Occipital lobe (tissue), 2 donors: ENCODE data around the gene PGAP6. TPM values are rescaled to one million over a fixed set of nuclear protein-coding genes. Genes with fewer than 3 reads are reported as not detected.
A peak's percentile ranks its signal among the peaks of the same experiment; 100 is the strongest.
"Not testable (repeated sequence)": the region's sequence is repeated elsewhere in the genome, so short reads cannot be mapped to it uniquely, and the experiment has no call there.

ENCODE experiments used
- DNase-seq: peaks from one replicate; lab custom pipeline; 2025; lab: John Stamatoyannopoulos, UW
- total RNA-seq: library from RNA; depleted of rRNA; stranded (reverse); fragments of >200 nt; gene quantifications from one replicate; pipeline ENCODE4 v1.2.3, GENCODE V29; 2014

Gene PGAP6, protein sequence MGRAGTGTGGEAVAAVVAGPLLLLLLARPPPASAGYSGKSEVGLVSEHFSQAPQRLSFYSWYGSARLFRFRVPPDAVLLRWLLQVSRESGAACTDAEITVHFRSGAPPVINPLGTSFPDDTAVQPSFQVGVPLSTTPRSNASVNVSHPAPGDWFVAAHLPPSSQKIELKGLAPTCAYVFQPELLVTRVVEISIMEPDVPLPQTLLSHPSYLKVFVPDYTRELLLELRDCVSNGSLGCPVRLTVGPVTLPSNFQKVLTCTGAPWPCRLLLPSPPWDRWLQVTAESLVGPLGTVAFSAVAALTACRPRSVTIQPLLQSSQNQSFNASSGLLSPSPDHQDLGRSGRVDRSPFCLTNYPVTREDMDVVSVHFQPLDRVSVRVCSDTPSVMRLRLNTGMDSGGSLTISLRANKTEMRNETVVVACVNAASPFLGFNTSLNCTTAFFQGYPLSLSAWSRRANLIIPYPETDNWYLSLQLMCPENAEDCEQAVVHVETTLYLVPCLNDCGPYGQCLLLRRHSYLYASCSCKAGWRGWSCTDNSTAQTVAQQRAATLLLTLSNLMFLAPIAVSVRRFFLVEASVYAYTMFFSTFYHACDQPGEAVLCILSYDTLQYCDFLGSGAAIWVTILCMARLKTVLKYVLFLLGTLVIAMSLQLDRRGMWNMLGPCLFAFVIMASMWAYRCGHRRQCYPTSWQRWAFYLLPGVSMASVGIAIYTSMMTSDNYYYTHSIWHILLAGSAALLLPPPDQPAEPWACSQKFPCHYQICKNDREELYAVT
- 14.3 TPM for total RNA-seq

DNA sequence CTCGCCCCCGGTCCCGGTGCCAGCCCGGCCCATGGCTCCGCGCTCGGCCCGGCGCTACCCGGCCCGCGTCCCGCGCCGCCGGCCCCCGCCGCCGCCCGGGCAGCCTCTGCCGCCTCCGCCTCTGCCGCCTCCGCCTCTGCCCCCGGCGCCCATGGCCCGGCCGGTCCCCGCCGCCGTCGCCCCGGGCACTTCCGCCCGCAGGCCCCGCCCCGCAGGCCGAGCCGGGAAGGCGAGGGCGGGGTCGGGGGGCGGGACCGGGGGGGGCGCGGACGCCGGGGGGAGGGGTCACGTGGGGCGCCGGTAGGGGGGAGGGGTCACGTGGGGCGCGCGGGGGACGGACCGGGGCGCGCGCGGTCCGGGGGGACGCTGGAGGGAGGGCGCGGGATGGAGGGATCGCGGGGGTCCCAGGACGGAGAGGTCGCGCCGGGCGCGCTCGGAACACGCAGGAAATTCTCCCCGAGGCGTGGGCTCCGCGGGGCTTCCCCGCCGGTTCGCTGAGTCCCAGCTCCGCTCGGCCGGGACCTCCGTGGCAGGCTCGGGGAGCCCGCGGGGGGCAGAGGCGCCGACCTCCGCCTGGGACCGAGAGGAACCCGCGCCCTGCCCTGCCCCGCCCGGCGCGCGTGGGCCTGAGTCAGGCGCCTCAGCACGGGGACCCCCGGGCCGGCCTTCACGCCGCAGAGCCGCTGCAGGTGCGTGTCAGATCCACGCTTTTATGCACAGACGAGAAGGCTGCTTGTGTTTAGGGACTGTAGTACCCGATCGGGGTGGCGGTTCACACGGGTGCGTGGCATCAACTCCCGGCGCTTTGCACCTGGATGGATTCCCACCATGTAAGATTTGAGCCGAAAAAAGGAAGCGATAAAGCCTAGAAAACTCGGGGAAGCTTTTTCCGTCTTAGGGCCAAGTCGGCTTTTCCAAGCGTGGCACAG lies at the start of gene PGAP6:
Gene PGAP6 (minus strand): TSS at position 190 of the 929 bp plus-strand sequence. CDS start 157 bp downstream, at position 33.
- peak; percentile 43 for DNase-seq

DNA sequence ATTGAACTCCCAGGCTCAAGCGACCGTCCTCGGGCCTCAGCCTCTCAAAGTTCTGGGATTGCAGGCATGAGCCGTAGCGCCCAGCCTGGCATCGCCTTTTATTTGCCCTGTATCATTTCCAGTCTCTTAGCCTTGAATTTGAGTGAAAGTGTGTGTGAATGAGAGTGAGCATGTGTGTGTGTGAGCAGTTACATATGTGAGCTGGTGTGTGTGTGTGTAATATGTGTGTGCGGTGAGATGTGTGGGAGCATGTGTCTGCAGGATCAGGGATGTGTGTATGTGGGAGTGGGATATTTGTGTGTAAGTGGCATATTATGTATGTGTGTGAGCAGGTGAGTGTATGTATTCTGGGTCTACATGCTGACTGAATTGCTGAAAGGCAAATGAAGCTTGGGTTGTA lies 49.1 kb upstream of the PGAP6 start:
- DNase-seq = no peak

DNA sequence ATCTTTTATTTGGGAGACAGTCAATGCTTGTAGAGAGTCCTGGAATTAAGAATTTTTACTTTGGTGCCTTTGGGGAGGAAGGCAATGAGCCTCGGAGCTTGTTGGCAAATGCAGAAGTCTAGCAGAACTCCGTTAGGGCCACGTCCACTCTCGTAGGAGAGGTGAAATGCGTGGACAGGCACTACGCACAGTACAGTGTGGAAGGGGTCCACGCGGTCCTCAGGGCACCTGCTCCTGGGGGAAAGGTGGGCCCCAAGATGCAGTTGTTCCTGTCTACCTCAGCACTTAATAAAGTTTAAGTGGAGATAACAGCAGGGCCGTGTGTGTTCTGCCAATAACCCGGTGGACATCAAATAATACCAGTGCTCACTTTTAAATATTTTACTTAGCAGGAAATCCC lies 45.5 kb upstream of the PGAP6 start:
- no peak for DNase-seq

DNA sequence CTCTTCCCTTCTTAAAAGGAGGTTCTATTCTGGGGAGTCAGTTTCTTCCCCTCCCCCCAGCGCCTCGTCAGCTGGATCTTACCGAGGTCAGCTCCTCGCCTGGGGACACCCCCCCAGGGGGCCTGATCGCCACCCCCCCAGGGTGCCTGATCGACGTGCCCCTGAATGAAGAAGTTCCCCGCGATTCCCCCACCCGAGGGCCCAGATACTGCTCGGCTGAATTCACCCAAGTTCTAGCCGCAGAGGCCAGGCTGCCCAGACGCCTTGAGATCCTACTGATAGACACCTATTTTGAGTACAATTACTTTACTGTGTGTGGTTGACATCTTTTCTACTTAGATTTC lies 45.1 kb upstream of the PGAP6 start:
- DNase-seq = no peak

DNA sequence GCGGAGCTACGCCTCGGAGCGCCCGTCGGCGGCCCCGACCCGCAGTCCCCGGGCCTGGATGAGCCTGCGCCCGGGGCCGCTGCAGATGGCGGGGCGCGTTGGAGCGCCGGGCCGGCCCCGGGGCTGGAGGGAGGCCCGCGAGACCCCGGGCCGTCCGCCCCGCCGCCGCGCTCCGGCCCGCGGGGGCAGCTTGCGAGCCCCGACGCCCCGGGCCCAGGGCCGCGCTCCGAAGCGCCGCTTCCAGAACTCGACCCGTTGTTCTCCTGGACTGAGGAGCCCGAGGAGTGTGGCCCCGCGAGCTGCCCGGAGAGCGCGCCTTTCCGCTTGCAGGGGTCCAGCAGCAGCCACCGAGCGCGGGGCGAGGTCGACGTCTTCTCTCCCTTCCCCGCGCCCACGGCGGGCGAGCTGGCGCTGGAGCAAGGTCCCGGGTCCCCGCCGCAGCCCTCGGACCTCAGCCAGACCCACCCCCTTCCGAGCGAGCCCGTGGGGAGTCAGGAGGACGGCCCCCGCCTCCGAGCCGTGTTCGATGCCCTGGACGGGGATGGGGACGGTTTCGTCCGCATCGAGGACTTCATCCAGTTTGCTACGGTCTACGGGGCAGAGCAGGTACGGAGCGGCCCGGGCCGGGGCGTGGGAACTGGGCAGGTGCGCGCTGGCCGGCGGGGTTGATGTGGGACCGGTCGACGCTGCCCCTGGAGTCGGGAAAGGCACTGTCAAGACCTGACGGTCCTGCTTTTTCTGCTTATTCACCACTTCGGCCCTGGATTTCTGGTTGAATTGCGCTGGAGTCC lies 44.5 kb upstream of the PGAP6 start:
- DNase-seq = no peak

DNA sequence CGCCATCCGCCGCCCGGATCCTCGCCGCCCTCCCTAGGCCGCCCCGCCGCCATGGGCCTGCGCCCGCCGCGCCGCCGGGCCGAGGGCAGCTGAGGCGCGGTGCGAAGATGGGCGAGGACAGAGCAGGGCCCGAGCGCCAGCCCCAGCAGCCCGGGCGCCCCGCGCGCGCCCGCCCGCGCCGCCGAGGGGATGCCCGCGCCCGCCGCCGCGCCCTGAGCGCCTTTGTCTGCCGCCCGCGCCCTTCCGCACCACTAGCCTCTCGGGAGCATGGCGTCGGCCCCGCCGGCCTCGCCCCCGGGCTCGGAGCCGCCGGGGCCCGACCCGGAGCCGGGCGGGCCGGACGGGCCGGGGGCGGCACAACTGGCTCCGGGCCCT lies 43.9 kb upstream of the PGAP6 start:
- DNase-seq = no peak

DNA sequence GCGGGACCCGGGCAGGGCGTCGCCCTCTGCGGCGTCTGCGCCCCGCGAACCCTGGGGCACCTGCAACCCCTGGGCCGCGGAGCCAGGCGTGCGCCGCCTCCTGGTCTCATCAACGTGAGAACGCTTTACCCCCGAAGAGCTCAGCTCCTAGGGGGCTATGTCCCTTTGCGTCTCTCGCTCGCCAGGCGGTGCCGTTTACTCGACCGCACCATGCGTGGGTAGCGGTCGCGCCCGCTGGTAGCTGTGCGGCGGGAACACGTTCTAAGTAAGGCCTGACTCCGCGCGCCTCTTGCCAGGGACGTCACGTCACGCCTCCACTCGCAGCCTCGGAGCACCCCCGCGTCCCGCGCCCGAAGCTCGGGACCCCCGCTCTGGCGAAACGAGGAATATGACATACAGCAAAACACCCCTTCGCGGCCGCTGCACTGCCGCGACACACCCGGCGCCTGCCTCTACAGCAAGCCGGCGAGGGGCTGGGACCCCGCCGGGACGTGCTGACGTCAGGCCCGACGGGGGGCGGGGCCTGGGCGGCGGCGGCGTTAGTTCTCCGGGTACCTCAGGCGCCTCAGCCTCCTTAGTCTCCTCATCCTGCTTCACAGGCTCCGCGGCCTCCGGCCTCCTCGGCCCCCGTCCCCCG lies 43.4 kb upstream of the PGAP6 start, which contains the start of gene RAB11FIP3:
Gene RAB11FIP3 (plus strand): TSS at position 568 of the 637 bp plus-strand sequence. CDS start 358 bp downstream, outside the sequence.
- peak; percentile 78 for DNase-seq

DNA sequence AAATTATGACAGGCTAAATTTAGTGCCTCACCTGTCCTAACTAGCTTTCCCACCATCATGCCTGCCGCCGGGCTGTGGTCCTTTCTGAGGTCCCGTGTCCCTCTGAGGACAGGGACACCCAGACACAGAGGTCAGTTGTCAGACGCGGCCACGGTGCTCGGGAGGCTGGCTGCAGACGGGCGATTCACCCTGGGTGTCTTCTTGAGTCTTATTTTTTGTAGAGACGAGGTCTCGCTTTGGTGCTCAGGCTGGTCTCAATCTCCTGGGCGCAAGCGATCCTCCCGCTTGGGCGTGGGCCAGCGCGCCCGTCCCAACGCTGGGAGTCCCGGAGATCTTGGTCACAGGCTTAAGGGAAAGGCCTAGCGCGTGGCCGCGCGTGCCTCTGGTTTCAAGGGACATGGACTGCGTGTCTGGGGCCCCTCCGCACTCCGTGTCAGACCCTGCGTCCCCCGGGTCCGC lies 42.9 kb upstream of the PGAP6 start:
- DNase-seq = no peak

DNA sequence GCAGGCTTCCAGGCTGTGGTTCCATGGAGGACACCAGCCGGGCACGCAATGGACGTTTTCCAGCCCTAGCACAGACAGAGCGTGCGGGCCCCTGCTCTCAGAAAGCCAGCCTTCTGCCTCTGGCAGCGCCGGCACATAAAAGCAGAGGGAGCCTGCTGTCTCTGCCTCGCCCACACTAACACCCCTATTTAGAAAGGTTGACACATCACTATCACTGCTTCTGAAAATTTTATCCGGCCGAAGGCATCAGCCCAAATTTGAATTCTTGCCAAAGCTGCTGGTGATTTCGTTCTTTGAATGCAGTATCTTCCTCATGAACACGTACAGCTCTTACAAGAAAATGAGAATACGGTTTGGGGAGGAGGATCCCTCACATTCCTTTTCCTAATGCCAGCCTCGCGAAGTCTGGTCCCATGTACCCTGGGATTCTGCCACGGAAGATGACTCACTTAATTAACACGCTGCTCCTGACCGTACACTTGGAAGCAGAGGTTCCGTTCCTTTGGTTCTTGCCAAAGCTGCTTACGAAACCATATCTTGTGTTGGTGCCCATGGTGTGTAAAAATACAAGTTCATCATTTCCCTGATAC lies 42.4 kb upstream of the PGAP6 start:
- peak; percentile 74 for DNase-seq

DNA sequence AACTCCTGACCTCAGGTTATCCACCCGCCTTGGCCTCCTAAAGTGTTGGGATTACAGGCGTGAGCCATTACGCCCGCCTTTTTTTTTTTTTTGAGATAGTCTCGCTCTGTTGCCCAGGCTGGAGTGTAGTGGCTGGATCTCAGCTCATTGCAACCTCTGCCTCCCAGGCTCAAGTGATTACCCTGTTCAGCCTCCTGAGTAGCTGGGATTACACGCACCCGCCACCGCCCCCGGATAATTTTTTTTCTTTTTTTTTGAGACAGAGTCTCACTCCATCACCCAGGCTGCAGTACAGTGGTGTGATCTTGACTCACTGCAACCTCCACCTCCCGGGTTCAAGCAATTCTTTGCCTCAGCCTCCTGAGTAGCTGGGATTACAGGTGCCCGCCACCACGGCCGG lies 40.4 kb upstream of the PGAP6 start:
- not testable (repeated sequence) for DNase-seq

DNA sequence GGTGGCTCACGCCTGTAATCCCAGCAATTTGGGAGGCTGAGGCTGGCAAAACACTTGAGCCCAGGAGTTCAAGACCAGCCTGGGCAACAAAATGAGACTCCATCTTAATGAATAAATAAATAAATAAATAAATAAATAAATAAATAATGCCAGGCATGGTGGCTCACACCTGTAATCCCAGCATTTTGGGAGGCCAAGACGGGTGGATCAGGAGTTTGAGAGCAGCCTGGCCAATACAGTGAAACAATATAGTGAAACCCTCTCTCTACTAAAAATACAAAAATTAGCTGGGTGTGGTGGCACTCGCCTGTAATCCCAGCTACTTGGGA lies 33.4 kb upstream of the PGAP6 start:
- DNase-seq = not testable (repeated sequence)

DNA sequence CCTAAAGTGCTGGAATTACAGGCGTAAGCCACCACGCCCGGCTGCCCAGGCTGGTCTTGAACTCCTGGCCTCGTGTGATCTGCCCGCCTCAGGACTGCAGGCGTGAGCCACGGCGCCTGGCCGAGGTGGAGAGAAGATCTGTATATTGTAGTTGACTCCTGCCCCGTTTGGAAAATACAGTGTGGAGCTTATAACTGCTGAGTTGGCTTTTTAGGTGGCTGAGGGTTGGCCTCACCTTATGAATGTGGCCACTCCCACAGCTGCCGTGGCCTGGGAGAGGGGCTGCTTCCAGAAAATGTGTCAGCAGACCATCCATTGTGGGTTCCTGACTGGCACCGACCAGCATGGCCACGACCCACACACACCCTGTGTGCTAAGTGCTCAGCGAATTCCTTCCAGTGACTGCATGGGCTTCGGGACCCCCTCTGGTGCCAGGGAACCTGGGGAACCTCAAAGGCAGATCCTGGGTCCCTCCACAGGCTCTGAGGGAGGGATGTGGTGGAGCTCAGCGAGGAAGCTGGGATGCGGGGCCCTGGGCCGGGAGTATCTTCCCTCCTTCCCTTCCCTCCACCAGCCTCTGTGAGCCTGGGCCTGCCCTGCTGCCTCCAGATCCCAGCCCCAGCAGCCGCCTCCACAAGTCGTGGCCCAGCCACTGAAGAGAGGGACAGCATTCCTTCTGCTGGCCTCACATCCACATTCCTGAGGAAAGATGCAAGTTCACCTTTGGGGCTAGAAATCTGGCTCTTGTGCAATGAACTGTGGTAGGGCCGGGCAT lies 32.8 kb upstream of the PGAP6 start:
- DNase-seq = no peak

DNA sequence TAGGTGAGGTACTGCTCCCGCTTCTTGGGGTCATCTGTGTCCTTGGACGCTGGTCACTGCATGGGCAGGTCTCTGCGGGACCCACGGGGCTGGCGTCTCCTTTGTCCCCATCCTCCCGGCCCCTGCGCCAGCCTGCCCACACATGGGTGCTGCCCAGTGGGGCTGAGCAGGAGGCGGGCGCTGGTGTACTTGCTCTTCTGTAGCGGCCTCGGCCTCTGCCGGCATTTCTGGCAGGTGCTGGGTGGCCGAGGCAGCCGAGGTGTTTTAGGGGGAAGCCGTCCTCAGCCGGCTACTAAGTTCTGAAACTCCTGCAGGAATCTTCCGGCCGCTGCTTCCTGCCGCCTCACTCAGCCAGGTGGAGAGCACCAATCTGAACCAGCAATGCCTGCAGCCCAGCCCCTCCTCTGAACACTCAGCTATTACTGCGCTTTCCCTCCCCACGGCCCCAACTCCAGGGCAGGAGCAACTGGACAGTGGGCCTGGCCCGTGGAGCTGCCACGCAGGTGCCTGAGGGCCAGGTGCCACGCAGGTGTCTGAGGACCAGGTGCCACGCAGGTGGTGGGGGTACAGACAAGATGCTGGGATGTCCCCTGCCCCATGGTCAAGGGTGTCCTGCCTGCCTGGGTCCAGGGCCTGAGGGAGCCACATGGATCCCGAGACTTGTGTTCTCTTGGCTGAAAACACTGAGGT lies 29.9 kb upstream of the PGAP6 start:
- no peak for DNase-seq

DNA sequence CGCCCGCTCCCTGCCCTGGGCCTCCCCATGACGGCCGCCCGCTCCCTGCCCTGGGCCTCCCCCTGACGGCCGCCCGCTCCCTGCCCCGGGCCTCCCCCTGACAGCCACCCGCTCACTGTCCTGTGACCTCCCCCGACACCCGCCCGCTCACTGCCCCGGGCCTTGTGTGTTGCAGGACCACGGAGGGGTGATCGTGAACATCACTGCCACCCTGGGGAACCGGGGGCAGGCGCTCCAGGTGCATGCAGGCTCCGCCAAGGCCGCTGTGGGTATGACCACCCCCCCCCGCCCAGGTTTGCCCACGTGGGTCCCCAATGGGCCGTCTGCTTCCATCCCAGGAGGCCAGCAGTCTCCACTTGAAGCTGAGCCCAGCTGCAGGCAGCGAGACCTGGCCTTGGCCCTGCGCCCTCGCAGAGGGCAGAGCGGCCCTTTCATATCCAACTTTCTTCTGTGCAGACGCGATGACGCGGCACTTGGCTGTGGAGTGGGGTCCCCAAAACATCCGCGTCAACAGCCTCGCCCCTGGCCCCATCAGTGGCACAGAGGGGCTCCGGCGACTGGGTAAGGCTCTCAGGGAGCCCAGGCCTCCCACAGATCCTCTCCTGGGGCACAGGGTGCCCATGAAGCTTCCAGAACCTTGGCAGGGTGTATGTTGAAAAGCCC lies 28.9 kb upstream of the PGAP6 start:
- DNase-seq = no peak

DNA sequence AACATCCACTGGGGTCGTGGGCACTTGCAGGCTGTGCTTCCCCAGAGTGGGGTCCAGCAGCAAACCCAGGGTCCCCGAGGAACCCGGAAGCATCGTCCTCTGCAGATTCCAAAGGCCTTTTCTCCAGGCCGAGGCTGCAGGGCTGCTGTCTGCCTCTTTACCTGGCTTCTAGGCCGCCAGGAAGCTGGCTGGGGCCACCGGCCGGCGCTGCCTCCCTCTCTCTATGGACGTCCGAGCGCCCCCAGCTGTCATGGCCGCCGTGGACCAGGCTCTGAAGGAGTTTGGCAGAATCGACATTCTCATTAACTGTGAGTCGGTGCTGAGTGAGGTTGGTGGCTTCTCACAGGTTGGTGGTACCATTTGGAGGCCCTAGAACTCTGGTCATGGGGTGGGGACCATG lies 25.5 kb upstream of the PGAP6 start:
- no peak for DNase-seq

DNA sequence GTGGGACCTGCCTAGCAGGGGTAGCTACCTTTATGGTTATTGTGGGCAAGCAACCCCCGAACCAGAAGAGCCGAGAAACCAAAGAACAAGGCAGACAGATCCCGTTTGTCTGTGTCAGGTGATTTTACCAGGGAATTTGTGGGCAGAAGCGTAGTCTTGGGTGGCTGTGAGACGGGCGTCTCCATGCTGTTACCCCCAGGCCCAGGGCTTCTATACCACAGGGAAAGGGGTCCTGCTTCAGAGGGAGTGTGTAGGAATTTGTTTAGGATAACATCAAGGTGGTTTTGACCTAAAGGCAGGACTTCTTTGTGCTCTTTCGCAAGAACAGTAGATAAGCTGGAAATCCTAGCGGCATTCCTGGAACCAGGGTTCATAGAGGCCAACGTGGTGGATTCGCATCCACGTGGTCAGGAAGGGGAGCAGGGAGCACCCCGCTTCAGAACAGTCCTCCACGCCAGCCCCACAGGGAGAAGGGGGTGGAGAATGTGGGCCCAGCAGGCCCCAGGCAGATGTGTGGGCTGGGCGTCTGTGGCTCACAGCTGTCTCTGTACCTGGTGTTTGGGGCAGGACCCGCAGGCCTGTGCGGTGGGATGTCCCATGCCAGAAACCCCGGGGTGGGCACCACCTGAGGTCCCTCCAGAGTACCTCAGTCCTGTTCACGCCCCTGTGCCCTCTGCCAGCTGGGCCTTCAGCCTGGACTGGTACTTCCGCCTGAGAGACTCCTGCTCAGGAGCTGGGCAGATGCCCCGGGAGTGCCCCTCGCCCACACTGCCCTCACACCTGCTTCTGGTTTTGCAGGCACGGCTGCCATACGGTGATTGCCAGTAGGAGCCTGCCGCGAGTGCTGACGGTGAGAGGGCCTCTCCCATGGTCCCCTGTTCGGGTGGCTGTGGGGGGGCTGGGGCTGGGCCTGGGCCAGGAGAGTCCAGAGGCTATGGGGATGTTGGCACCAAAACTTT lies 24.0 kb upstream of the PGAP6 start:
- DNase-seq = no peak

DNA sequence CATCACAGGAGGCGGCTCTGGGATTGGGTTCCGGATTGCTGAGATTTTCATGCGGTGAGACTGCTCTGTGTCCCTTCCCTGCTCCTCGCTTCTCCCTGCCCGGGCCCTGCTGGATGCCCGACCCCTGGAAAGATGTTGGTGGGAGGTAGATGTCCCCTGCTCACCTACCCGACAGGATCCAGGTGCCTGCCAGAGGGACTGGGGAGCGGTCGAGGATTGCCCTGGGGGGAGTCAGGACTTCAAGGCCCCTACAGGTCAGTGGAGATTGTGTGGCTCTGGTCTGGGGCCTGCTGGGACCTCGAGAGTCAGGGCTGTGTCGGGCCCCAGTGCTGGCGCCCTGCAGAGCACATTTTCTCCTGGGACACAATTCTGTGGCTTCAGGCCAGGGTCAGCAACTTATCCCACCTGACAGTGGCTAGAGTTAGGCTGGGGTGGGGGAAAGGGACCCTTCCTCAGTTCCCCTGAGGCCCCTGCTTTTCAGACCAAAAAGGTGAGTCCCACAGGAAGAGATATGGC lies 23.3 kb upstream of the PGAP6 start:
- no peak for DNase-seq
